ENCODE results near the gene CAPN15. TPM values are rescaled to one million over a fixed set of nuclear protein-coding genes. Genes with fewer than 3 reads are reported as not detected.

CAPN15 gene
- total RNA-seq, 1 experiment from 2014 or later, result 91.2 TPM

GRCh38 chr16:590188-590814, 62.8 kb downstream of the CAPN15 start:
- intact Hi-C loops (cut with micrococcal nuclease; ENCODE audit: unreplicated experiment), result no loop called here
- ChIA-PET CTCF (no interaction called here), POLR2A (ENCODE audit: low non-redundant PET) (no interaction called here)
- Histone ChIP-seq H3K9me3 (ENCODE audit: low read depth, low read length, poor library complexity, severe bottlenecking) (no peaks in the 10 kb centered on the region), H3K4me1 (ENCODE audit: insufficient read depth, low read length, poor library complexity, severe bottlenecking) (peaks cover 29% of the 10 kb centered on the region), H3K4me3 (ENCODE audit: low read depth, low read length, poor library complexity, severe bottlenecking) (peak overlapping the region; percentile 94), H3K27ac (ENCODE audit: low read depth, low read length, poor library complexity, severe bottlenecking) (peak overlapping the region; percentile 77), H3K27me3 (replicated peaks; ENCODE audit: insufficient read depth, low read depth, low read length, poor library complexity) (no peaks in the 10 kb centered on the region), H3K36me3 (ENCODE audit: insufficient read depth, low read length, poor library complexity, severe bottlenecking) (no peaks in the 10 kb centered on the region)
- TF ChIP-seq EZH2 (IDR thresholded peaks at IDR 0.05; ENCODE audit: borderline replicate concordance, low read depth, low read length, poor library complexity, severe bottlenecking) (no peak), CTCF (conservative IDR thresholded peaks at IDR 0.05; ENCODE audit: low read depth, low read length) (no peak)
- BruUV-seq (replicated peaks), result no TSS peak
- DNase-seq (ENCODE audit: low spot score), result peak; percentile 37

GRCh38 chr16:590815-591200, 63.3 kb downstream of the CAPN15 start:
- no peak for DNase-seq (ENCODE audit: low spot score)
- peak overlapping the region; percentile 94 for H3K4me3 ChIP-seq (ENCODE audit: low read depth, low read length, poor library complexity, severe bottlenecking)
- no peaks in the 10 kb centered on the region for H3K27me3 ChIP-seq (replicated peaks; ENCODE audit: insufficient read depth, low read depth, low read length, poor library complexity)
- intact Hi-C loops (cut with micrococcal nuclease; ENCODE audit: unreplicated experiment), result no loop called here
- ChIA-PET CTCF (no interaction called here), POLR2A (ENCODE audit: low non-redundant PET) (no interaction called here)
- H3K4me1 ChIP-seq (ENCODE audit: insufficient read depth, low read length, poor library complexity, severe bottlenecking), result peaks cover 26% of the 10 kb centered on the region
- H3K27ac ChIP-seq (ENCODE audit: low read depth, low read length, poor library complexity, severe bottlenecking), result peak overlapping the region; percentile 77
- no peak for TF ChIP-seq CTCF (conservative IDR thresholded peaks at IDR 0.05; ENCODE audit: low read depth, low read length)
- no peak for TF ChIP-seq EZH2 (IDR thresholded peaks at IDR 0.05; ENCODE audit: borderline replicate concordance, low read depth, low read length, poor library complexity, severe bottlenecking)
- H3K36me3 ChIP-seq (ENCODE audit: insufficient read depth, low read length, poor library complexity, severe bottlenecking), result peaks cover under 1% of the 10 kb centered on the region
- H3K9me3 ChIP-seq (ENCODE audit: low read depth, low read length, poor library complexity, severe bottlenecking), result no peaks in the 10 kb centered on the region
- BruUV-seq (replicated peaks), result no TSS peak

- ChIA-PET CTCF (no interaction called here), POLR2A (ENCODE audit: low non-redundant PET) (no interaction called here)
- H3K4me1 ChIP-seq (ENCODE audit: insufficient read depth, low read length, poor library complexity, severe bottlenecking), result peaks cover 22% of the 10 kb centered on the region
- DNase-seq (ENCODE audit: low spot score), result no peak
- peak overlapping the region; percentile 94 for H3K4me3 ChIP-seq (ENCODE audit: low read depth, low read length, poor library complexity, severe bottlenecking)
- intact Hi-C loops (cut with micrococcal nuclease; ENCODE audit: unreplicated experiment), result no loop called here
- H3K36me3 ChIP-seq (ENCODE audit: insufficient read depth, low read length, poor library complexity, severe bottlenecking), result peaks cover 5% of the 10 kb centered on the region
- no peak overlapping the region for H3K27ac ChIP-seq (ENCODE audit: low read depth, low read length, poor library complexity, severe bottlenecking)
- BruUV-seq (replicated peaks), result no TSS peak
- H3K9me3 ChIP-seq (ENCODE audit: low read depth, low read length, poor library complexity, severe bottlenecking), result no peaks in the 10 kb centered on the region
- TF ChIP-seq EZH2 (IDR thresholded peaks at IDR 0.05; ENCODE audit: borderline replicate concordance, low read depth, low read length, poor library complexity, severe bottlenecking) (no peak), CTCF (conservative IDR thresholded peaks at IDR 0.05; ENCODE audit: low read depth, low read length) (no peak)
- no peaks in the 10 kb centered on the region for H3K27me3 ChIP-seq (replicated peaks; ENCODE audit: insufficient read depth, low read depth, low read length, poor library complexity)
These were observed 63.7 kb downstream of the CAPN15 start for GRCh38 chr16:591231-591630.

Data from A673 (cell line).